ENCODE measurements around the gene MRPL58. TPM values are rescaled to one million over a fixed set of nuclear protein-coding genes. Genes with fewer than 3 reads are reported as not detected.

Gene MRPL58
- total and polyA plus RNA-seq, 10 donors, result 16.5 to 60.7 (median 31.7) TPM

GRCh38 chr17:74998783-74999182, 13.7 kb upstream of the MRPL58 start:
- no peaks in the 10 kb centered on the region for H3K9me3 ChIP-seq
- H3K4me3 ChIP-seq, result no peak overlapping the region
- intact Hi-C loops (cut with DNase I; ENCODE audit: low total_unique reads), result no loop called here
- no peaks in the 10 kb centered on the region for H3K27me3 ChIP-seq (replicated peaks in 1 of 7)
- TF ChIP-seq POLR2AphosphoS5 (IDR thresholded peaks at IDR 0.05), result no peak
- no peak for TF ChIP-seq CTCF (IDR thresholded peaks at IDR 0.05 in 8 of 11, conservative IDR thresholded peaks at IDR 0.05 in 3 of 11)
- TF ChIP-seq POLR2A (IDR thresholded peaks at IDR 0.05), result no peak
- no peak overlapping the region for H3K27ac ChIP-seq
- H3K4me1 ChIP-seq, result no peaks in the 10 kb centered on the region
- DNase-seq, result no peak
- H3K36me3 ChIP-seq, result peaks cover 0 to 25% (median 0%) of the 10 kb centered on the region in 6 donors
- WGBS, 5 donors, result 61 to 77% (median 74%) methylated on average over 4 to 6 of the region's 6 CpGs

GRCh38 chr17:74999523-74999922, 12.9 kb upstream of the MRPL58 start:
- Histone ChIP-seq H3K4me1 (no peaks in the 10 kb centered on the region), H3K27me3 (replicated peaks in 1 of 7) (no peaks in the 10 kb centered on the region), H3K36me3 (peaks cover 0 to 29% (median 0%) of the 10 kb centered on the region in 6 donors), H3K9me3 (no peaks in the 10 kb centered on the region), H3K27ac (no peak overlapping the region), H3K4me3 (no peak overlapping the region)
- TF ChIP-seq POLR2AphosphoS5 (IDR thresholded peaks at IDR 0.05) (no peak), CTCF (IDR thresholded peaks at IDR 0.05 in 8 of 11, conservative IDR thresholded peaks at IDR 0.05 in 3 of 11) (no peak), POLR2A (IDR thresholded peaks at IDR 0.05) (no peak)
- 70 to 92% (median 81%) methylated on average over 4 of the region's 4 CpGs for WGBS, 5 donors
- DNase-seq, result no peak
- intact Hi-C loops (cut with DNase I; ENCODE audit: low total_unique reads), result no loop called here

- peaks cover 0 to 29% (median 0%) of the 10 kb centered on the region in 6 donors for H3K36me3 ChIP-seq
- 77 to 89% (median 83%) methylated on average over 4 to 15 of the region's 15 CpGs for WGBS, 5 donors
Observed at GRCh38 chr17:75001915-75002843, 10.3 kb upstream of the MRPL58 start.

More at GRCh38 chr17:75001915-75002843, 10.3 kb upstream of the MRPL58 start:
- Histone ChIP-seq H3K4me3 (no peak overlapping the region), H3K27ac (no peak overlapping the region), H3K9me3 (no peaks in the 10 kb centered on the region), H3K27me3 (replicated peaks in 1 of 7) (no peaks in the 10 kb centered on the region), H3K4me1 (no peaks in the 10 kb centered on the region)
- DNase-seq, result no peak
- TF ChIP-seq POLR2A (IDR thresholded peaks at IDR 0.05), result no peak
- no peak for TF ChIP-seq POLR2AphosphoS5 (IDR thresholded peaks at IDR 0.05)
- no peak for TF ChIP-seq CTCF (IDR thresholded peaks at IDR 0.05 in 8 of 11, conservative IDR thresholded peaks at IDR 0.05 in 3 of 11)
- intact Hi-C loops (cut with DNase I; ENCODE audit: low total_unique reads), result no loop called here
